Fibroblast of pulmonary artery (primary cell): ENCODE data around the gene SENP7.

Experiments used
- DNase-seq: peaks from one replicate; pipeline ENCODE4 v3.0.0-alpha.2; 2010; ENCODE audit warnings: low read depth
- H3K4me3 ChIP-seq: replicated peaks from 2 replicates; pipeline ENCODE4 v1.5.1; 2011; ENCODE audit warnings: low read depth, mild to moderate bottlenecking, control low read depth, low read length, moderate library complexity
- CTCF ChIP-seq: IDR thresholded peaks from 2 replicates; pipeline ENCODE4 v1.5.1; 2011; ENCODE audit warnings: mild to moderate bottlenecking, control low read depth, low read length, inconsistent platforms; ENCODE audit errors: missing control alignments

The SENP7 gene

GRCh38 chr3:101433652-101434051 lies 79.4 kb downstream of the SENP7 start:
- no peak for DNase-seq
- TF ChIP-seq CTCF: no peak

GRCh38 chr3:101423984-101424888 lies 88.8 kb downstream of the SENP7 start:
- DNase-seq: no peak
- no peak overlapping the region for H3K4me3 ChIP-seq
- TF ChIP-seq CTCF: no peak

More at GRCh38 chr3:101433652-101434051, 79.4 kb downstream of the SENP7 start:
- H3K4me3 ChIP-seq: no peak overlapping the region

GRCh38 chr3:101418851-101419250 lies 94.2 kb downstream of the SENP7 start:
- no peak overlapping the region for H3K4me3 ChIP-seq
- no peak for TF ChIP-seq CTCF
- DNase-seq: no peak

GRCh38 chr3:101414121-101414520 lies 98.9 kb downstream of the SENP7 start:
- no peak overlapping the region for H3K4me3 ChIP-seq
- TF ChIP-seq CTCF: no peak
- no peak for DNase-seq

- no peak overlapping the region for H3K4me3 ChIP-seq
- DNase-seq: no peak
- TF ChIP-seq CTCF: no peak
Observed at GRCh38 chr3:101413656-101414055, 99.4 kb downstream of the SENP7 start.

- no peak for DNase-seq
- H3K4me3 ChIP-seq: no peak overlapping the region
- TF ChIP-seq CTCF: no peak
Observed at GRCh38 chr3:101391413-101391950, 121.5 kb downstream of the SENP7 start.
